ENCODE data around the gene RAD1.

Gene RAD1

GRCh38 chr5:34866989-34867471 lies 48.3 kb downstream of the RAD1 start:
- peak in 18 of 56 donors; percentile 2 to 32 (median 8) for DNase-seq

GRCh38 chr5:34865091-34865490 lies 50.2 kb downstream of the RAD1 start:
- DNase-seq, result no peak

DNA sequence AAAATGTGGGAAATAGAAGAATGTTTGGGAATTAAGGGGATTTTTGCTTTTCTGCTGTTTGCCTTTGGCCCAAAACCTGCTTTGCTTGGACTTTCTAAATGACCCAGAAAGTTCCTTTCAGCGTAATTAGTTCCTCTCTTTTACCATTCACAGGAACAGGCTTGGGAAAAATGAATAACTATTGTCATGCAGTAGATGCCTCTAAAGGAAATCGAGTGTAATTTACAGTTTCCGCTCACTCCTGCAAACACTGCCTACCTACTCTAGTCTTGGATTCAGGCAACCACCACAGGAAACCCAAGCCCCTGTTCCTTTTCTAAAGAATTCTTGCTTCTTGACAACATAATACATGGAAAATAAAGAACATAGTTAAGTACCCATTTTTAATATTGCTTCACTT lies 51.4 kb downstream of the RAD1 start:
- no peak for DNase-seq

GRCh38 chr5:34859253-34859652 lies 56.1 kb downstream of the RAD1 start:
- DNase-seq, result no peak

GRCh38 chr5:34858790-34859189 lies 56.5 kb downstream of the RAD1 start:
- no peak for DNase-seq

- DNase-seq, result no peak
Measured at GRCh38 chr5:34857894-34858293, 57.4 kb downstream of the RAD1 start.

DNA sequence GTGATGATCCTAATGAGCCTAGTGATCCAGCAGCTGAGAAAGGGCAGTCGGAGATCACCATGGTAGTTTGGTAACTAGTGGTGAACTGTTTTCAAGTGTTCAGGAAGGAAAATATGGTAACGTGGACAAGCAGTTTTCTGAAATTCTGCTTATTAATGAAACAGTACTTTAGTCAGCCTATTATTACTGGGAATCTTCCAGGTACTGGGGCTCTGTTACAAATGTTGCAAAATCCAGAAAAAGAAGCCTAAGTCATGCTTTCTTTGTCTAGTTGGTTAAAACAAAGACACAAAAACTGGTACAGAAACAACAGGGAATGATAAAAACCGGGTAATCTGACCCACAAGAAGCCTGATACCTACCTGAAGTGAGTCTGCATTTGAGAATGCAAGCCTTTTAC lies 58.1 kb downstream of the RAD1 start:
- no peak for DNase-seq
